HepG2 (cell line): ENCODE data around the gene KMT2E. TPM values are rescaled to one million over a fixed set of nuclear protein-coding genes. Genes with fewer than 3 reads are reported as not detected.
A peak's percentile ranks its signal among the peaks of the same experiment; 100 is the strongest.

Experiments
- AFF4 ChIP-seq: sonication (generic); formaldehyde crosslinking; IDR thresholded peaks from 2 replicates; pipeline ENCODE4 v1.4.0; 2020; ENCODE audit warnings: missing genetic modification reagents
- BHLHE40 ChIP-seq: IDR thresholded peaks from 2 replicates; pipeline ENCODE4 v1.6.1; 2011; ENCODE audit warnings: low read length, improper control_type of control experiment
- HNRNPLL ChIP-seq: fragments of 200-400 bp; formaldehyde crosslinking; IDR thresholded peaks from 2 replicates; pipeline ENCODE4 v1.6.1; 2017; ENCODE audit warnings: mild to moderate bottlenecking, low read depth, low read length; ENCODE audit not compliant: poor library complexity, severe bottlenecking
- KIAA2018 ChIP-seq: sonication (generic); formaldehyde crosslinking; IDR thresholded peaks from 2 replicates; pipeline ENCODE4 v1.5.0; 2020; ENCODE audit warnings: mild to moderate bottlenecking, missing genetic modification reagents, borderline replicate concordance
- NFE2 ChIP-seq: sonication (generic); formaldehyde crosslinking; IDR thresholded peaks from 2 replicates; pipeline ENCODE4 v1.4.0; 2020; ENCODE audit warnings: missing genetic modification reagents
- NFIC ChIP-seq: IDR thresholded peaks from 2 replicates; pipeline ENCODE4 v1.6.1; 2012; ENCODE audit warnings: mild to moderate bottlenecking, low read length, inconsistent platforms
- RAD21 ChIP-seq: fragments of 450-650 bp; formaldehyde crosslinking; IDR thresholded peaks from 2 replicates; pipeline ENCODE4 v1.5.0; 2020; ENCODE audit warnings: mild to moderate bottlenecking
- ZBTB25 ChIP-seq: IDR thresholded peaks from 2 replicates; pipeline ENCODE4 v1.6.1; 2018; ENCODE audit warnings: missing genetic modification reagents
- ZNF124 ChIP-seq: sonication (generic); formaldehyde crosslinking; IDR thresholded peaks from 2 replicates; pipeline ENCODE4 v1.4.0; 2020; ENCODE audit warnings: missing genetic modification reagents
- ZNF513 ChIP-seq: sonication (generic); formaldehyde crosslinking; conservative IDR thresholded peaks from 2 replicates; pipeline ENCODE4 v1.5.0; 2020; ENCODE audit warnings: missing genetic modification reagents
- ZNF546 ChIP-seq: sonication (generic); formaldehyde crosslinking; conservative IDR thresholded peaks from 2 replicates; pipeline ENCODE4 v1.8.1; 2023; ENCODE audit warnings: mild to moderate bottlenecking, missing genetic modification reagents
- ZNF639 ChIP-seq: conservative IDR thresholded peaks from 2 replicates; pipeline ENCODE4 v1.6.1; 2018; ENCODE audit warnings: missing genetic modification reagents
- polyA plus RNA-seq, 8 experiments: library from polyadenylated mRNA; depleted of rRNA in 3 of 8; stranded (reverse) in 7 of 8; unstranded in 1 of 8; fragments of >200 nt; fragmentation: Illumina TruSeq in 4 of 8; extraction: Trizol in 4 of 8; gene quantifications; 2 replicates each; pipeline versions ENCODE4 v1.2.1 to v1.2.3, GENCODE V29; 2011 to 2016; ENCODE audit warnings: low read depth in 4 of 8, missing spikeins in 1 of 8, mixed read lengths in 1 of 8; ENCODE audit not compliant: insufficient read depth in 1 of 8
- total RNA-seq, 5 experiments: library from RNA; depleted of rRNA; stranded (reverse); fragments of >200 nt; fragmentation: Illumina TruSeq; extraction: Trizol; gene quantifications; 2 replicates each; pipeline ENCODE4 v1.2.3, GENCODE V29; 2016; ENCODE audit warnings: low read depth in 1 of 5

Gene KMT2E
- total and polyA plus RNA-seq, 2 of the 13 experiments (the other 11 are each of a cell fraction or from before 2014, with no cell fraction given), result 6.3 to 24.4 TPM

- no peak for TF ChIP-seq KIAA2018 (CRISPR knock-in tag)
- TF ChIP-seq ZBTB25 (CRISPR knock-in tag), result no peak
- TF ChIP-seq BHLHE40, result no peak
- no peak for TF ChIP-seq ZNF546 (CRISPR knock-in tag)
- no peak for TF ChIP-seq NFE2 (CRISPR knock-in tag)
- TF ChIP-seq RAD21 (CRISPR knock-in tag), result peak; percentile 71
- no peak for TF ChIP-seq NFIC
- TF ChIP-seq ZNF639 (CRISPR knock-in tag), result no peak
- TF ChIP-seq HNRNPLL, result no peak
- TF ChIP-seq ZNF513 (CRISPR knock-in tag), result no peak
- TF ChIP-seq AFF4, result no peak
- no peak for TF ChIP-seq ZNF124 (CRISPR knock-in tag)
Measured at GRCh38 chr7:104980841-104981671, 32.9 kb upstream of the KMT2E start (continued).
